ENCODE data around the gene CASP6.

GRCh38 chr4:109703664-109704361 is 568 bp upstream of the CASP6 start:
- TF ChIP-seq CTCF (IDR thresholded peaks at IDR 0.05; ENCODE audit: insufficient read depth, low read length, poor library complexity, severe bottlenecking) (no peak), EZH2phosphoT487 (conservative IDR thresholded peaks at IDR 0.05; ENCODE audit: low read length) (no peak)
